Duodenal mucosa (tissue), 2 donors: ENCODE results near the gene ABCA7.
"Not testable (repeated sequence)": the region's sequence is repeated elsewhere in the genome, so short reads cannot be mapped to it uniquely, and the experiment has no call there.

Experiments
- H3K27ac ChIP-seq: one replicate; pipeline ENCODE4 v1.7.0; 2013; ENCODE audit warnings: low read depth, low read length
- H3K27me3 ChIP-seq, 2 donors: one replicate each; pipeline ENCODE4 v1.7.0; 2013; ENCODE audit warnings: low read length in 2 of 2, control low read depth in 1 of 2; ENCODE audit not compliant: insufficient read depth in 2 of 2, control insufficient read depth in 1 of 2
- H3K36me3 ChIP-seq, 2 donors: one replicate each; pipeline ENCODE4 v1.7.0; 2013; ENCODE audit warnings: low read length in 2 of 2, control low read depth in 1 of 2; ENCODE audit not compliant: insufficient read depth in 2 of 2, control insufficient read depth in 1 of 2
- H3K4me1 ChIP-seq, 2 donors: one replicate each; pipeline ENCODE4 v1.7.0; 2013; ENCODE audit warnings: low read length in 2 of 2, control low read depth in 1 of 2; ENCODE audit not compliant: insufficient read depth in 2 of 2, control insufficient read depth in 1 of 2
- H3K4me3 ChIP-seq, 2 donors: one replicate each; pipeline ENCODE4 v1.7.0; 2013; ENCODE audit warnings: low read length in 2 of 2, low read depth in 1 of 2
- H3K9ac ChIP-seq, 2 donors: one replicate each; pipeline ENCODE4 v1.7.0; 2013; ENCODE audit warnings: low read length in 2 of 2, low read depth in 1 of 2
- H3K9me3 ChIP-seq, 2 donors: one replicate each; pipeline ENCODE4 v1.7.0; 2013; ENCODE audit warnings: low read length in 2 of 2, control low read depth in 1 of 2; ENCODE audit not compliant: control insufficient read depth in 1 of 2

The ABCA7 gene

DNA sequence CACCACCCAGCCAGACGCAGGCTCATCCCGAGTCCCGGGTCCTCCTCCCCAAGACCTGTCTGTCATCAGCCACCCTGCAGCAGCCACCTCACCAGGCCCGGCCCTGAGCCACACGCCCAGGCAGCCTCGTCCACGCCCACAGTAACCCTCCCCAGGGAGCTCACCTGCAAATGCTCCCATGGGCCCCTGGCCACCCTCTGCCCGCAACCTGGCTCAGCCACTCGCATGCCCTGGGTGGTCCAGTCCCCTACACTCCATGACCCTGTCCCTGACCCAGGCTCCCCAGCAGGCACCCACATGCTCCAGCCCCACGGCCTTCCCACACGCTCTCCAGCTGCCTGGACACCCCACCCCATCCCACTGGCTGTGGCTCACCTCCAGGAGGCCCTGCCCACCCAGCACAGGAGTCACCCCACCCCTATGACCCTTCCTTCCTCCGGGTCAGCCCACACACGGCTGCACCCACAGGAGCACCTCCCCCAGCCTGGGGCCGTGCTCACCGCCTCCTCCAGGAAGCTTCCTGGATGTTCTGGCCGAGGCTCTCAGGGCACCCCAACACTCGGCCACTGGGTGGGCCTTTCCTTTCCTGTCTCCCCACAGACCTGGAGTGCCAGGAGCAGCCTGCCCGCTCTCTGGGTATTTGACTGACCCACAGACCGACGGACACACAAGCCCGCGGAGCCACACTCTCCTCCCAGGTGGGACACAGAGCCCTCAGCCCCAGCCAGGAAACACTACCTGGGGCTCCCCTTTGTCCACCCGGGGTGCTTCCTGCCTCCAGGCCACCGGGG is 22.6 kb upstream of the ABCA7 start:
- H3K36me3 ChIP-seq: peaks cover 2 to 18% of the 10 kb centered on the region in 2 donors
- H3K4me1 ChIP-seq: peaks cover 41 to 48% of the 10 kb centered on the region in 2 donors
- H3K9ac ChIP-seq: peak overlapping the region in 1 of 2 donors; percentile 54
- H3K4me3 ChIP-seq: peak overlapping the region; percentile 29 to 40
- H3K9me3 ChIP-seq: no peaks in the 10 kb centered on the region
- H3K27ac ChIP-seq: no peak overlapping the region
- H3K27me3 ChIP-seq: no peaks in the 10 kb centered on the region

DNA sequence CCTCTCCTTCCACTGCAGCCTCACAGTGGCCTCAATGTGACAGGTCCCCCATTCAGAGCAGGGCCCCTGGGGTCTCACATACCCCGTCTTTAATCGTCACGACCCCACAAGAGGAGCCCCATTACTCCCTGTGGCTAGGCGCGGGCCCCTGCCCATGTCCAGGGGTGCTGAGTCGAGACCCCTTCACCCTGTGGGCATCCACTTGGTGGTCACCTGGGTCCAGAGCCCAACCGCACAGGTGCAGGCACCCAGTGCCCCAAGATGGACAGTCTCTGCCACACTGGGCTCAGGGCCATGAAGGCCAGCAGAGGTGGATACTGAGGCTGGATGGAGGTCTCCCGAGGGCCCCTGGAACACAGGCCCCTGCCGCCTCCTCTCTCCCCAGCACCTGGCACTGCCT is 22.0 kb upstream of the ABCA7 start:
- H3K4me3 ChIP-seq: peak overlapping the region in 1 of 2 donors; percentile 21
- H3K4me1 ChIP-seq: peaks cover 41 to 48% of the 10 kb centered on the region in 2 donors
- peak overlapping the region in 1 of 2 donors; percentile 54 for H3K9ac ChIP-seq
- H3K27me3 ChIP-seq: no peaks in the 10 kb centered on the region
- no peaks in the 10 kb centered on the region for H3K9me3 ChIP-seq
- no peak overlapping the region for H3K27ac ChIP-seq
- peaks cover 0 to 13% of the 10 kb centered on the region in 2 donors for H3K36me3 ChIP-seq

DNA sequence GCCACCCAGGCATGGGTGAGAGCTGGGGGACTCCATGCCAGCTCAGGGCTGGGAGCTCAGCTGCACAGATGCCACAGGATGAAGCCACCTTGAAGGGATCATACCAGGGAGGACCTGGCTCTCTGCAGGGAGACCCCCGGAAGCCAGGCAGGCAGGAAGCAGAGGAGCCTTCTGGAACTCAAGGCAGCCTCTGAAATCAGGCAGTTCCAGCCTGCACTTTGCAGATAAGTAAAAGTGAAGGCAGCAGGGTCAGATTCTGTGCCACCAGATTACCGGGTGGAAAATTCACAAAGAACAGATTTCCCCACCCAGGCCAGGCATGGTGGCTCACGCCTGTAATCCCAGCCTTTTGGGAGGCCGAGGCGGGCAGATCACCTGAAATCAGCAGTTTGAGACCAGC is 21.5 kb upstream of the ABCA7 start:
- no peaks in the 10 kb centered on the region for H3K9me3 ChIP-seq
- H3K27ac ChIP-seq: no peak overlapping the region
- H3K4me3 ChIP-seq: no peak overlapping the region
- peak overlapping the region in 1 of 2 donors; percentile 54 for H3K9ac ChIP-seq
- H3K36me3 ChIP-seq: peaks cover 0 to 9% of the 10 kb centered on the region in 2 donors
- peaks cover 41 to 48% of the 10 kb centered on the region in 2 donors for H3K4me1 ChIP-seq
- no peaks in the 10 kb centered on the region for H3K27me3 ChIP-seq

DNA sequence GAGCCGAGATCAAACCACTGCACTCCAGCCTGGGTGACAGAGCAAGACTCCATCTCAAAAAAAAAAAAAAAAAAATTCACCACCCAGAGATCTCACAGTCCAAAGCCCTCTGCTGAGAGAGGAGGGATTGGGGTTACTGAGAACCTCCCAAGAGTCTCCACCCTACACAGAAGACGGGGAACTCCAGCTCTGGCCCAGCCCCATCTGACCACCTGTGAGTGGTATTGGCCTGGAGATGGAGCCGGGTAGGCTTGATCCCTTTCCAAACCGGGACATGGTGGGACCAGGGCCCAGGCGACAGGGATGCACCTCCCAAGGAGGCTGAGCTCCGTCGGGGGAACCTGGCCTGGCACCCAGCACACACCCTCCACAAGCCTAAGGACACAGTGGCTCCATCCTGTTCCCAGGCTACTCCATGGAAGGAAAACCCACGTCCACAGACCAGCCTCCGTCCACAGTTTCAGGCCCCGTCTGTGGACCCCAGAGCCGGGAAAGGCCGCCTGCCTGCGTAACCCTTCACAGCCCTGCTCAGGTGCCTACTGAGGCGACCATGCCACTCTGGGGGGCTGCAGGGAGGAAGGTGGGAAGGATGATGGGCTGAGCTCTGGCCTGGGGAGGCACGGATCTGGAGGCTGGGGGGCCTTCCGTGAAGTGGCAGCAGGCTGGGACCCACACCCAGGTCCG is 20.8 kb upstream of the ABCA7 start:
- peaks cover 0 to 3% of the 10 kb centered on the region in 2 donors for H3K36me3 ChIP-seq
- no peak overlapping the region for H3K27ac ChIP-seq
- H3K4me1 ChIP-seq: peaks cover 41 to 48% of the 10 kb centered on the region in 2 donors
- no peaks in the 10 kb centered on the region for H3K9me3 ChIP-seq
- peak overlapping the region; percentile 85 to 91 for H3K9ac ChIP-seq
- peak overlapping the region; percentile 85 to 94 for H3K4me3 ChIP-seq
- H3K27me3 ChIP-seq: no peaks in the 10 kb centered on the region

DNA sequence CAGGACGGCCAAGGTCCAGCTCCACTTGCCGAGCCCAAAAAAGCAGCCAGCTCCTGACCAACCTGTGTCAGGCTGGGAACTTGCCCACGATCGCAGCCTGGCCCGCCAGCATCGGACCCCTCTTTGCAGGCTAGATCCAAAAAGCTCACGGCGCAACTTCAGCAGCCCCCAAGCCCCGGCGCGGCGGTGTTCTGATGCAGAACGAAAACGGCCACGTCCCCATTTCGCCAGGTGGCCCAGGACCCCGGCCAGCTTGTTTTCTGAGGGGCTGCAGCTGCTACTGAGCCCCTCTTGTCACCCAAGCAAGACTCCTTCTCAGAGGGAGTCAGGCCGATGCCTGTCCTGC is 20.3 kb upstream of the ABCA7 start:
- Histone ChIP-seq H3K36me3 (no peaks in the 10 kb centered on the region), H3K4me1 (peaks cover 41 to 48% of the 10 kb centered on the region in 2 donors), H3K27ac (no peak overlapping the region), H3K4me3 (peak overlapping the region; percentile 85 to 94), H3K27me3 (no peaks in the 10 kb centered on the region), H3K9me3 (no peaks in the 10 kb centered on the region), H3K9ac (peak overlapping the region; percentile 85 to 91)

DNA sequence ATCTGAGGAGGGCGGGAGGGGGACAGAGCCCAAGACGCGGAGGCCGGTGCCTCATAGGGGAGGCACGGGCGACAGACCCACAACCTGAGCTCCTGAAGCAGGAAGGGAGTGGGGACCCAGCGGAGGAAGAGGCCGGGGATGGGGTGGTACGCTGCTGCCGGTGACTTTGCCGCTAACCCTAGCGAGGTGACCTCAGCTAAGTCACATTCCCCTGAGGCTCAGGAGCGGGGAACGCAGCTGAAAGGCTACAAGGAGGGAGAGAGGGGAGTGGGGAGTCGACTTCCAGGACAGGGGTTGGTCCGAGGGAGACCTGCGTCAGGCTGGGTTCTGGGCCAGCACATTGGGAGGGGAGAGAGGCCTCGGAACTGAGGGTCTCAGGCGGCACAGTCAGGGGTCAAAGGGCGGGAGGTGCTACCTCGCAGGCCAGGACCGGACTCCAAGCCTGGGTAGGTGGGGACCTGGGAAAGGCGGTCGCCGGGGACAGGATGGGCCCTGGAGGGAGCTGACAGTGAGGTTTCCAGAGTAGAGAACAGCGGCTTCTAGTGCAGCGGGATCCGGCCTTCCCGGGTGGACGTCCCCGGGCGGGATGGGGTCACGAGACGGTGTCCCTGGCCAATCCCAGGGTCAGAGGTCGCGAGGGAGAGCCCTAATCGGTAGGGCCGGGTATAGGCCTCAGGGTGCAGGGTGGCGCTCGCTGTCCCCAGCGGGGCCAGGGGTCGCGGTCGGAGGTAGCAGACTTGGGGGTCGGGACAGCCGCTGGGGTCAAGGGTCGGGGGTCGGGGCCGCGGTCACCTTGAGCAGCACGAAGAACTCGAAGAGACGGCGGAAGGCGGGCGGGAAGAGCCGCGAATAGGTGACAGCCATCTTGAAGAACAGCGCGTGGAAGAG is 19.7 kb upstream of the ABCA7 start:
- Histone ChIP-seq H3K4me1 (peaks cover 41 to 48% of the 10 kb centered on the region in 2 donors), H3K4me3 (peak overlapping the region; percentile 85 to 94), H3K27me3 (no peaks in the 10 kb centered on the region), H3K9me3 (no peaks in the 10 kb centered on the region), H3K27ac (peak overlapping the region; percentile 66), H3K36me3 (no peaks in the 10 kb centered on the region), H3K9ac (peak overlapping the region; percentile 85 to 91)

DNA sequence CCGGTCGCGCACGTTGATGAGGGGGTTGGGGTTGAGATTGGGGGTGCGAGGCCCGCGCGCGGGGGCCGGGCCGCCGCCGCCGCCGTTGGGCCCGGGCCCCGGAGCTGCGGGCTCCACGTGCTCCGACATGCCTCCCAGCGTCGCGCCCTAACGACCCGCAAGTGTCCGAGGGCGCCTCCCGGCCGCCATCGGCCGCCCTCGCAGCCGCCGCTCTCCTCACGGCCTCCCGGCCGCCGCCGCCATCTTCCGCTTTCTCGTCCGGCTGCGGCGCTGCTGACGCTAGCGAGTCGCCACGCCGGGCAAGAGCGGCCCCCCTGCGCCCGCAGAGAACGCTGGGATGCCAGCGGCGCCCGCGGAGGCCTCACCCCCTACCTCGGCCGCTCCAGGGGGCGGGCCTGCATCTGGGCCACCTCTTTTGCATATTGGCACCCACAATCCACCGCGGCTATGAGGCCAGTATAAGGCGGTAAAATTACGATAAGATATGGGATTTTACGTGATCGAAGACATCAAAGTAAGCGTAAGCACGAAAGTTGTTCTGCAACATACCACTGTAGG is 19.0 kb upstream of the ABCA7 start, which contains the start of gene TMEM259:
TSS of gene TMEM259 (minus strand) at position 256 of the 558 bp plus-strand sequence. CDS start at position 129, 127 bp downstream.
- no peaks in the 10 kb centered on the region for H3K27me3 ChIP-seq
- H3K9ac ChIP-seq: peak within 1 kb of the TSS; percentile 85 to 91
- peak within 1 kb of the TSS; percentile 76 for H3K27ac ChIP-seq
- H3K9me3 ChIP-seq: no peaks in the 10 kb centered on the region
- H3K4me1 ChIP-seq: peaks cover 41 to 45% of the 10 kb centered on the region in 2 donors
- no peaks in the 10 kb centered on the region for H3K36me3 ChIP-seq
- peak within 1 kb of the TSS; percentile 85 to 94 for H3K4me3 ChIP-seq

DNA sequence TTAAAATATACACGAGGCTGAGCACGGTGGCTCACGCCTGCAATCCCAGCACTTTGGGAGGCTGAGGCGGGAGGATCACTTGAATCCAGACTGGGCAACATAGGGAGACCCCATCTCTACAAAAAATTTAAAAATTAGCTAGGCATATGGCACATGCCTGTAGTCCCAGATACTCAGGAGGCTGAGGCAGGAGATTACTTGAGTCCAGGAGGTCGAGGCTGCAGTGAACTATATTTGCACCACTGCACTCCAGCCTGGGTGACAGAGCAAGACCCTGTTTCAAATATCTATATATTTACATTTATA is 16.1 kb upstream of the ABCA7 start:
- peaks cover 14 to 31% of the 10 kb centered on the region in 2 donors for H3K4me1 ChIP-seq
- not testable (repeated sequence) for H3K27ac ChIP-seq, H3K9me3 ChIP-seq, H3K36me3 ChIP-seq, H3K9ac ChIP-seq, H3K27me3 ChIP-seq, H3K4me3 ChIP-seq

DNA sequence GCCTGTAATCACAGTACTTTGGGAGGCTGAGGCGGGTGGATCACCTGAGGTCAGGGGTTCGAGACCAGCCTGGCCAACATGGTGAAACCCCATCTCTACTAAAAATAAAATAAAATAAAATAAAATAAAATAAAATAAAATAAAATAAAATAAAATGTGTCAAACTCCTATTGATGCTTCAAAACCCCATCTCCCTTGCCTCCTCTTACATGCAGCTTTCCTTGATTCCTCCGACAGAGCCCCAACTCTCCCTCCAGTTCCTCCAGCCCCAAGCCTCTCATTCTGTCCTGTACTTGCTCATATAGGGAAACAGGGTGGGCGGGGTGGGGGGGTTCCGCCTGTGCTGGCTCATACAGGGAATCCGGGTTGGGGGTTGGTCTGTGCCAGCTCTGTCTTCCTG is 14.8 kb upstream of the ABCA7 start:
- peaks cover 1 to 29% of the 10 kb centered on the region in 2 donors for H3K4me1 ChIP-seq
- H3K9me3 ChIP-seq, H3K27ac ChIP-seq: not testable (repeated sequence)

More for the DNA sequence above, 14.8 kb upstream of the ABCA7 start:
- not testable (repeated sequence) for H3K27me3 ChIP-seq, H3K4me3 ChIP-seq, H3K36me3 ChIP-seq, H3K9ac ChIP-seq
